22Rv1 (cell line): ENCODE data around the gene R3HCC1L.

Experiments
- CTCF ChIP-seq: fragments of 450-650 bp; IDR thresholded peaks from 2 replicates; pipeline ENCODE4 v1.5.1; 2017; ENCODE audit warnings: mild to moderate bottlenecking
- ZFX ChIP-seq: fragments of 450-650 bp; IDR thresholded peaks from 2 replicates; pipeline ENCODE4 v1.6.1; 2017; ENCODE audit warnings: antibody characterized with exemption, borderline replicate concordance

- no peak for TF ChIP-seq CTCF
- TF ChIP-seq ZFX: no peak
Measured at GRCh38 chr10:98256692-98257091, 122.2 kb downstream of the R3HCC1L start.
